BE2C (cell line): ENCODE data around the gene VGLL2.

ENCODE experiments used
- DNase-seq: peaks from one replicate; pipeline ENCODE4 v3.0.0-alpha.2; 2020
- H3K27me3 ChIP-seq: fragments of 250-450 bp; sonication (Bioruptor Pico); 2 replicates; pipeline ENCODE4 v1.5.1; 2020; ENCODE audit warnings: mild to moderate bottlenecking
- H3K36me3 ChIP-seq: fragments of 250-450 bp; sonication (Bioruptor Pico); 2 replicates; pipeline ENCODE4 v1.5.1; 2020; ENCODE audit warnings: mild to moderate bottlenecking
- H3K4me1 ChIP-seq: fragments of 250-450 bp; sonication (Bioruptor Pico); 2 replicates; pipeline ENCODE4 v1.5.1; 2020
- H3K4me3 ChIP-seq: 2 replicates; pipeline ENCODE4 v1.5.1; 2011; ENCODE audit warnings: low read depth, low read length
- H3K9me3 ChIP-seq: fragments of 250-450 bp; sonication (Bioruptor Pico); 2 replicates; pipeline ENCODE4 v1.5.1; 2020
- TF ChIP-seq, protein P1 (sequence below): IDR thresholded peaks from 2 replicates; pipeline ENCODE4 v1.5.1; 2012; ENCODE audit warnings: mild to moderate bottlenecking, low read depth, low read length

VGLL2 gene

GRCh38 chr6:117317261-117317660 lies 51.9 kb downstream of the VGLL2 start:
- Histone ChIP-seq H3K4me1 (no peaks in the 10 kb centered on the region), H3K36me3 (no peaks in the 10 kb centered on the region), H3K4me3 (no peak overlapping the region), H3K9me3 (no peaks in the 10 kb centered on the region), H3K27me3 (no peaks in the 10 kb centered on the region)
- no peak for DNase-seq
- TF ChIP-seq, protein P1, sequence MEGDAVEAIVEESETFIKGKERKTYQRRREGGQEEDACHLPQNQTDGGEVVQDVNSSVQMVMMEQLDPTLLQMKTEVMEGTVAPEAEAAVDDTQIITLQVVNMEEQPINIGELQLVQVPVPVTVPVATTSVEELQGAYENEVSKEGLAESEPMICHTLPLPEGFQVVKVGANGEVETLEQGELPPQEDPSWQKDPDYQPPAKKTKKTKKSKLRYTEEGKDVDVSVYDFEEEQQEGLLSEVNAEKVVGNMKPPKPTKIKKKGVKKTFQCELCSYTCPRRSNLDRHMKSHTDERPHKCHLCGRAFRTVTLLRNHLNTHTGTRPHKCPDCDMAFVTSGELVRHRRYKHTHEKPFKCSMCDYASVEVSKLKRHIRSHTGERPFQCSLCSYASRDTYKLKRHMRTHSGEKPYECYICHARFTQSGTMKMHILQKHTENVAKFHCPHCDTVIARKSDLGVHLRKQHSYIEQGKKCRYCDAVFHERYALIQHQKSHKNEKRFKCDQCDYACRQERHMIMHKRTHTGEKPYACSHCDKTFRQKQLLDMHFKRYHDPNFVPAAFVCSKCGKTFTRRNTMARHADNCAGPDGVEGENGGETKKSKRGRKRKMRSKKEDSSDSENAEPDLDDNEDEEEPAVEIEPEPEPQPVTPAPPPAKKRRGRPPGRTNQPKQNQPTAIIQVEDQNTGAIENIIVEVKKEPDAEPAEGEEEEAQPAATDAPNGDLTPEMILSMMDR: peak; percentile 43
